ENCODE data around the gene WDR18. TPM values are rescaled to one million over a fixed set of nuclear protein-coding genes. Genes with fewer than 3 reads are reported as not detected.

WDR18 gene
- total RNA-seq, 1 experiment from 2014 or later, result 56.7 TPM

GRCh38 chr19:1016647-1017114, 32.5 kb downstream of the WDR18 start:
- H3K9me3 ChIP-seq (ENCODE audit: low read length), result no peaks in the 10 kb centered on the region
- H3K79me2 ChIP-seq (ENCODE audit: low read length), result peaks cover 69% of the 10 kb centered on the region
- no peaks in the 10 kb centered on the region for H3K9me2 ChIP-seq (replicated peaks; ENCODE audit: low read length)
- POLR2A ChIA-PET (ENCODE audit: unreplicated experiment), result interaction anchor here (1.0 kb wide), 1 partner anchor 252 kb away, joined by 6 read pairs; the partner anchor contains the start of gene CIRBP
- H2AFZ ChIP-seq (ENCODE audit: low read length), result no peak overlapping the region
- peak overlapping the region; percentile 37 for H3K27ac ChIP-seq (ENCODE audit: low read length)
- peaks cover 50% of the 10 kb centered on the region for H4K20me1 ChIP-seq (ENCODE audit: low read length)
- ATAC-seq, result peak; percentile 37
- H3F3A ChIP-seq (ENCODE audit: low read length, unreplicated experiment), result no peaks in the 10 kb centered on the region
- H3K27me3 ChIP-seq (ENCODE audit: low read length), result no peaks in the 10 kb centered on the region
- intact Hi-C loops (cut with micrococcal nuclease), result no loop called here
- CTCF ChIA-PET, result interaction anchor here (1.0 kb wide), 1 partner anchor 15 kb away, joined by 4 read pairs; no protein-coding TSS in a partner anchor
- no peaks in the 10 kb centered on the region for H3K36me3 ChIP-seq (ENCODE audit: low read depth, low read length)
- H3K4me3 ChIP-seq (ENCODE audit: low read length), result peak overlapping the region; percentile 47
- TF ChIP-seq EZH2phosphoT487 (IDR thresholded peaks at IDR 0.05; ENCODE audit: borderline replicate concordance, low read length), result no peak
- TF ChIP-seq CTCF (conservative IDR thresholded peaks at IDR 0.05; ENCODE audit: low read depth, low read length), result no peak
- no peak for TF ChIP-seq EZH2 (IDR thresholded peaks at IDR 0.05; ENCODE audit: low read length, unreplicated experiment)
- H3K4me2 ChIP-seq (ENCODE audit: low read length), result peak overlapping the region; percentile 97
- peaks cover 22% of the 10 kb centered on the region for H3K4me1 ChIP-seq (ENCODE audit: insufficient read depth, low read length)
- no TSS peak for BruUV-seq (replicated peaks)
- no peak overlapping the region for H3K9ac ChIP-seq (ENCODE audit: low read length)
- DNase-seq, result peak; percentile 33

- H3K27me3 ChIP-seq (ENCODE audit: low read length), result no peaks in the 10 kb centered on the region
- no peak for TF ChIP-seq EZH2 (IDR thresholded peaks at IDR 0.05; ENCODE audit: low read length, unreplicated experiment)
- TF ChIP-seq CTCF (conservative IDR thresholded peaks at IDR 0.05; ENCODE audit: low read depth, low read length), result no peak
- TF ChIP-seq EZH2phosphoT487 (IDR thresholded peaks at IDR 0.05; ENCODE audit: borderline replicate concordance, low read length), result no peak
- ChIA-PET POLR2A (ENCODE audit: unreplicated experiment) (interaction anchor here (1.0 kb wide), 1 partner anchor 252 kb away, joined by 6 read pairs; the partner anchor contains the start of gene CIRBP), CTCF (interaction anchor here (1.0 kb wide), 1 partner anchor 16 kb away, joined by 4 read pairs; no protein-coding TSS in a partner anchor)
- H3K27ac ChIP-seq (ENCODE audit: low read length), result peak overlapping the region; percentile 37
- peaks cover 50% of the 10 kb centered on the region for H4K20me1 ChIP-seq (ENCODE audit: low read length)
- no peak overlapping the region for H2AFZ ChIP-seq (ENCODE audit: low read length)
- peaks cover 22% of the 10 kb centered on the region for H3K4me1 ChIP-seq (ENCODE audit: insufficient read depth, low read length)
- intact Hi-C loops (cut with micrococcal nuclease), result no loop called here
- no TSS peak for BruUV-seq (replicated peaks)
- H3K9ac ChIP-seq (ENCODE audit: low read length), result no peak overlapping the region
- ATAC-seq, result peak; percentile 53
- H3K4me2 ChIP-seq (ENCODE audit: low read length), result peak overlapping the region; percentile 97
- H3K36me3 ChIP-seq (ENCODE audit: low read depth, low read length), result no peaks in the 10 kb centered on the region
- H3K9me2 ChIP-seq (replicated peaks; ENCODE audit: low read length), result no peaks in the 10 kb centered on the region
- H3K79me2 ChIP-seq (ENCODE audit: low read length), result peaks cover 69% of the 10 kb centered on the region
- peak overlapping the region; percentile 47 for H3K4me3 ChIP-seq (ENCODE audit: low read length)
- H3F3A ChIP-seq (ENCODE audit: low read length, unreplicated experiment), result no peaks in the 10 kb centered on the region
- H3K9me3 ChIP-seq (ENCODE audit: low read length), result no peaks in the 10 kb centered on the region
- DNase-seq, result peak; percentile 47
Observed at GRCh38 chr19:1017115-1017905, 33.2 kb downstream of the WDR18 start.
